Adrenal gland (tissue), 5 donors: Measurements from ENCODE around the gene DAB2.

Experiments used
- POLR2A ChIP-seq, 2 donors: fragments of 450-650 bp; IDR thresholded peaks; one replicate each; pipeline ENCODE4 v1.6.1; 2017; ENCODE audit warnings: antibody characterized with exemption in 2 of 2, mild to moderate bottlenecking in 2 of 2, moderate library complexity in 1 of 2
- TF ChIP-seq, protein P1 (sequence below), 6 experiments: fragments of 450-650 bp in 4 of 6; fragments of 200-600 bp in 2 of 6; sonication (generic) in 1 of 6; IDR thresholded peaks; 1 replicate in 5 of 6; 2 replicates in 1 of 6; pipeline versions ENCODE4 v1.5.1 to v1.8.0; 2016 to 2021; ENCODE audit warnings: antibody characterized with exemption in 6 of 6, mild to moderate bottlenecking in 2 of 6, moderate library complexity in 1 of 6
- donor health status: DM: no; HTN: no; CAD: no.

DNA sequence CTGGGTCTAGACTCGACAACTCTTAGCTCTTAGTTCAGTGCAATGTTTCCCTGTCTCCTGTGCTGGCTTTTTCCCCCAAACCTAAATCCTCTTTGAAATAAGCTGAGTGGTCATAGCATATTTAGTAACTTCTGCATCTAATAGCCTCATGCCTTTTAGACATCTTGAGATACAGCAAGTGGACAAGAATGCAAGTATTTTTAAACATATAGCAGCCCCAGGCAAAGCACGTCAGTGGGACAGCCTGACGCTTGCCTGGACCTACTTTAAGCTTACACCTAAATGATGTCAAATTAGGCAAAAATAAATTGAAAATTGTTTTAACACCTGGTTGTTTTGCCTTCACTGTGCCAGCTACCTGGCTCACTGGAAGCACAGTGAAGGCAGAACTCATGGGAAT lies 68.5 kb downstream of the DAB2 start:
- TF ChIP-seq, protein P1, sequence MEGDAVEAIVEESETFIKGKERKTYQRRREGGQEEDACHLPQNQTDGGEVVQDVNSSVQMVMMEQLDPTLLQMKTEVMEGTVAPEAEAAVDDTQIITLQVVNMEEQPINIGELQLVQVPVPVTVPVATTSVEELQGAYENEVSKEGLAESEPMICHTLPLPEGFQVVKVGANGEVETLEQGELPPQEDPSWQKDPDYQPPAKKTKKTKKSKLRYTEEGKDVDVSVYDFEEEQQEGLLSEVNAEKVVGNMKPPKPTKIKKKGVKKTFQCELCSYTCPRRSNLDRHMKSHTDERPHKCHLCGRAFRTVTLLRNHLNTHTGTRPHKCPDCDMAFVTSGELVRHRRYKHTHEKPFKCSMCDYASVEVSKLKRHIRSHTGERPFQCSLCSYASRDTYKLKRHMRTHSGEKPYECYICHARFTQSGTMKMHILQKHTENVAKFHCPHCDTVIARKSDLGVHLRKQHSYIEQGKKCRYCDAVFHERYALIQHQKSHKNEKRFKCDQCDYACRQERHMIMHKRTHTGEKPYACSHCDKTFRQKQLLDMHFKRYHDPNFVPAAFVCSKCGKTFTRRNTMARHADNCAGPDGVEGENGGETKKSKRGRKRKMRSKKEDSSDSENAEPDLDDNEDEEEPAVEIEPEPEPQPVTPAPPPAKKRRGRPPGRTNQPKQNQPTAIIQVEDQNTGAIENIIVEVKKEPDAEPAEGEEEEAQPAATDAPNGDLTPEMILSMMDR (IDR thresholded peaks at IDR 0.05): no peak
- no peak for TF ChIP-seq POLR2A (IDR thresholded peaks at IDR 0.05)
